ENCODE results near the gene MIGA1.

The MIGA1 gene

GRCh38 chr1:77847621-77848080, 68.2 kb downstream of the MIGA1 start:
- DNase-seq (ENCODE audit: low spot score) = no peak

- no peak for DNase-seq (ENCODE audit: low spot score)
Observed at GRCh38 chr1:77850082-77850481, 70.6 kb downstream of the MIGA1 start.

GRCh38 chr1:77857552-77857951, 78.1 kb downstream of the MIGA1 start:
- no peak for DNase-seq (ENCODE audit: low spot score)

DNA sequence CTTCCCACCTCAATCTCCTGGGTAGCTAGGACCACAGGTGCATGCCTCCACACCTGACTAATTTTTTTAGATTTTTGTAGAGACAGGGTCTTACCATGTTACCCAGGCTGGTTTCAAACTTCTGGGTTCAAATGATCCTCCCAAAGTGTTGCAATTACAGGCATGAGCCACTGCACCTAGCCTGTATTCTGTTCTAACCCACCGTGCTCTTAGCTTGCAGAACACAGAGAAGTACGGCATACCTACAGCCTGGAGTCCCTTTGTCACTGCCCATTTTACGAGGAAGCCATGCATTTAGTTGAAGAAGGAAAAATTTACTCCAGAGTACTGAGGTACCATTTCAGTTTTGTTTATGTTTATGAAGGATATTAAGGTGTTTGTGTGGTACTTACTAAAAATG, 79.3 kb downstream of the MIGA1 start:
- no peak for DNase-seq (ENCODE audit: low spot score)

- no peak for DNase-seq (ENCODE audit: low spot score)
Observed at GRCh38 chr1:77859248-77859647, 79.8 kb downstream of the MIGA1 start.

DNA sequence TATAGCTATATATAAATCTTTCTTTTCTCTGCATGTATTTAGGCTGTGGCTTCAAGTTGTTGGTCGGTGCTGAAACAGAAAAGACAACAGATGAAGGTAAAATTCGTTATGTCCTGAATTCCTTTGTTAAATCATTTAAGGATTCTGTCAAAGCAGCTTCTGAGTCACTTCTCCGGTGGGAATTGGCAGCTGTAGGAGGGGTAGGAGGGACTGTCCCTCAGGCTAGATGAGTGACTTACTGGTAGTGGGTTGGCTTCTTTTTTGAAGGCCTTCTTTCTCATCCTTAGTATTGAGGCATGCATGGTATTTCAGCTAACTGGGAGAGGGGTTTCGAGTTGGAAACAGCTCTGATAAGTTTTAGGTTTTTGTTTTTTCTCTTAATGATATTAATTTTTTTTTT, 86.8 kb downstream of the MIGA1 start:
- no peak for DNase-seq (ENCODE audit: low spot score)

DNA sequence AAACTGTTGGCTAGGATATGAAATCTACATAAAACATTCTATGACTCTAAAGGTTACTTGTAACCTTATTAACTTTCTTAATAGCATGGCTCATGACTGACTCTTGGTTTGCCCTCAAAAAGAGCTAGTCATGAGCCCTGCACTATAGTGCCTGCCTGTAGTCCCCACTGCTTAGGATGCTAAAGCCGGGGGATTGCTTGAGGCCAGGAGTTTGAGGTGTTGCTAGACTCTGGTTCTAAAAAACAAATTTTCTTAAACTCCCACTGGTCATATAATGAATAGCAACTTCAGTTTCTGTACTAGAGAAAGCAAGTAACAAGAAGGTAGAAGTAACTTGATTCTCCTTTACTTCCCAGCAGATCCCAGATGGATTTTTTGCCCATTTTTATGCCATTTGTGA, 93.2 kb downstream of the MIGA1 start:
- DNase-seq (ENCODE audit: low spot score) = no peak

DNA sequence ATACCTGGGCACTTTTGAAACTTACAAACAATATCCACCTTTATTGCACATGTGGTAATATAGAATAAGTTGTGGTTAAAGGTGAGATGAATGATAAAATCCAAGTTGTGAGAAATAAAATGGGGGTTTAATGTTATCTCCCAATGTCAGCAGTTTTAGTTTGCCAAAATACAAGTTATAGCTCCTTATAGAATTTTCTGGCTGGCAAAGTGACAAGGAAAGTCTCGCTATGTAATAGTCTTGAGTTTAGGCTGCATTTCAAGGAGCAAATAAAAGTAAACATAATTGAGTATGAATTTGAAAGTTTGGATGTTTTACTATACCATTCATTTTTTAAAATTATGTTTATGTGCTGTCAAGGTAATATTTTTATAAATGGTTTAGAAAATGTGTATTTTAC, 94.0 kb downstream of the MIGA1 start:
- DNase-seq (ENCODE audit: low spot score) = no peak

DNA sequence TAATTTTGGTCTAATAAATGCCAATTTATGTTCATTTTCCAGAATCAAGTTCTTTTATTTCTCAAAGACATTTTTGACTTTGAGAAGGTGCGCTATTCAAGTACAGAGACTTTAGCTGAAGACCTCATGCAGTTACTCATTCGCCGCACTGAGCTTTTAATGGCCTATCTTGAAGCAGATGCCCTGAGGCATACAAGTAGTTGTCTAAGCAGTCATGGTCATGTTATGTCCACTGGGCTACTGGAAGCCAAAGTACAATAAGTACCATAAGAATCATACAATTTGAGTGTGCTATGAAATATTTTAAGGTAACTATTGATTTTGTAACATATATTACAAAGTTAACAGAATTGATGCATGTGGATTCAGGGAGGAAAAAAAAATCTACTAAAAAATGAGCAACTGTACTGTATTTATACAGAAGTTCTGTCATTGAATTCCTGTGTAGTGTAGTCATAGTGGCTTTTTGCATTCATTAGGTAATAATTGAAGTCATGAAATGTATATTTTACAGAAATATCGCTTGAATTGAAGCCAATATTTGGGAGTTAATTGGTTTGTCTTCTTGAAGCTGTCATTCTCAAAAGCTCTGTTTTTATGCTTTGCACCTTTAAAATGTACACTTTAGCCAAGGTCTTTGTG, 95.5 kb downstream of the MIGA1 start:
- no peak for DNase-seq (ENCODE audit: low spot score)

GRCh38 chr1:77876884-77877283, 97.4 kb downstream of the MIGA1 start:
- no peak for DNase-seq (ENCODE audit: low spot score)

GRCh38 chr1:77881061-77881460, 101.6 kb downstream of the MIGA1 start:
- DNase-seq (ENCODE audit: low spot score) = no peak

DNA sequence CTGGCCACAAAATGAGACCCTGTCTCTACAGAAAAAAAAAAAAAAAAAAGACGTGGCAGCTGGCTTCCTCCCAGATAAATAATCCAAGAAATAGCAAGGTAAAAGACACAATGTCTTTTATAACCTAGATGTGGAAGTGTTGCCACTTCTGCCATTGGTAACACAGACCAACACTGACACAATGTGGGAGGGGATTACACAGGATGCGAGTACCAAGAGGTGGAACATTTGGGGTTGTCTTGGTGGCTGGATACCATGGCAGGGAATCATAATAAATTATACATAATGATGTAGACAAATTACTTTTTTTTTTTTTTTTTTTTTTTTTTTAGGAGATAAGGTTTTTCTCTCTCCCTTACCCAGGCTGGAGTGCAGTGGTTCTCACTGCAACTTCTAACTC, 103.0 kb downstream of the MIGA1 start:
- no peak for DNase-seq (ENCODE audit: low spot score)

- peak; percentile 89 for DNase-seq (ENCODE audit: low spot score)
Observed at GRCh38 chr1:77888081-77888780, 108.8 kb downstream of the MIGA1 start, which contains the start of gene NEXN. TSS of gene NEXN (plus strand) at chr1:77888624. CDS start at chr1:77916107, 27,483 bp downstream.

- DNase-seq (ENCODE audit: low spot score) = no peak
Observed at GRCh38 chr1:77888781-77889642, 109.6 kb downstream of the MIGA1 start.

GRCh38 chr1:77889671-77890070, 110.2 kb downstream of the MIGA1 start:
- no peak for DNase-seq (ENCODE audit: low spot score)

GRCh38 chr1:77891200-77891599, 111.8 kb downstream of the MIGA1 start:
- no peak for DNase-seq (ENCODE audit: low spot score)

DNA sequence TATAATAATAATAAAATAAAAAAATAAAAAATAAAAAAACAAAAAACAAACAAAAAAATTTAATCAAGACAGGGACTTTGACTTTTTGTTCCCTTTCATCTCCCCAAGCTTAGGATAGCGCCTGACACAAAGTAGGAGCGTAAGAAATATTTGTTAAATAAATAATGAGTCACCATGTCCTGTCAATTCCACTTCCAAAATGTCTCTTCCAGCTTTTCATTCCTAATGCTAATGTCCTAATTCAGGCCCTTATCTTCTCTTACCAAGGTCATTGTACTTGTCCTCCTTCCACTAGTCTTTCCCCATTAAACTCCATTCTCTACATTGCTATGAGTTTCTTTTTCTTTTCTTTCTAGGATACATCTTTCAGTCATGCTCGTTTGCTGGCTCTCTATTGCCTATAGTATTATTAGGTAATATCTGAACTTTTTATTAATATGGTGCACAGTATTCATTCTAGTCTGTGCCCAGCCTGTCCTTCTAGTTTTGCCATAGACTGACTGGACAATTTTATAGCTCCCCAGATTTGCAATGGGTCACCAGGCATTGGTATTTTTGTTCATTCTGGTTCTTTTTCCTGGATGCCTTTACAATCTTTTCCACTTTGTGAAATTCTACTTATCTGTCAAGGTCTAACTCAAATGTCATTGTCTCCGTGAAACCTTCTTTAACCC, 120.3 kb downstream of the MIGA1 start:
- no peak for DNase-seq (ENCODE audit: low spot score)

DNA sequence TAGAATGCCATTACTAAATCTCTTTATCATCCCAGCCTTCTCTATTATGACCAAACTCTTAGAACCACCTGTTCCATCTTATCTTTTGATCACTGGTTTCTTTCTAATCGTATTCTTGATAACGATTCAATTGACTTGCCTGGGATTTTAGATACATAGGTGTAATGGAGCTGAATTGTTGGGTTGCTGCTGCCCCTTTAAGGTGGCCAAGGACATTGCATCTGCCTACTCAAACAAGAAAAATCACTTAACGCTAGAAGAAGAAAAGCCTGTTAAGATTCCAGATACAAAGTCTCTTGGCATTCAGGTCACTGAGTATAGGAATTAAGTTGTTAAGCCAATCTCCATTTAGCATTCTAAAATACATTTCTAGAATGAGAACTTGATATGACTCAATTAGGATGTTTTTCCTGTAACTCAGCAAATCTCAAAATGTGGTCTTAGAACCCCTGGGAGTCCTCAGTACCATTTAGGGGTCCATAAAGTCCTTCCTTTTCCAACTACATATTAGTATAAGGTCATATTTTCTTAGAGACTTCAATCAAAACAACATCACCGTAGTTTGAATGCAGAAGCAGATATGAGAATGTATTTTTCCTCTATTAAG, 121.3 kb downstream of the MIGA1 start:
- DNase-seq (ENCODE audit: low spot score) = no peak

- no peak for DNase-seq (ENCODE audit: low spot score)
Observed at GRCh38 chr1:77905603-77906002, 126.2 kb downstream of the MIGA1 start.

- no peak for DNase-seq (ENCODE audit: low spot score)
Observed at GRCh38 chr1:77906019-77906545, 126.6 kb downstream of the MIGA1 start.

DNA sequence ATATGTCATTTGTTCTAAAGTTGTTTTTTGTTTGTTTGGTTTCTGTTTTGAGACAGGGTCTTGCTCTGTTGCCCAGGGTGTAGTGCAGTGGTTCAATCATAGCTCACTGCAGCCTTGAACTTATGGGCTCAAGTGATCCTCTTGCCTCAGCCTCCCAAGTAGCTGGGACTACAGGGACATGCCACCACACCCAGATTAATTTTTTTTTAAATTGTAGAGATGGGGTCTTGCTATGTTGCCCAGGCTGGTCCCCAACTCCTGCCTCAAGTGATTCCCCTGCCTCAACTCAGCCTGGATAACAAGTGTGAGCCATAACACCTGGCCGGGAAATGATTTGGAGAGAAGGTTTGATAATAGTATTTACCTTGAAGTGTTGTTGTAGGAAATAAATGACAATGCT, 127.2 kb downstream of the MIGA1 start:
- no peak for DNase-seq (ENCODE audit: low spot score)

- DNase-seq (ENCODE audit: low spot score) = no peak
Observed at GRCh38 chr1:77910116-77910515, 130.7 kb downstream of the MIGA1 start.

Data from left forelimb (tissue), 1 donor.